NT2/D1 (cell line): ENCODE measurements around the gene OLFML2B.

Experiments used
- DNase-seq: peaks from one replicate; pipeline ENCODE4 v3.0.0-alpha.2; 2011; ENCODE audit warnings: low read depth, low spot score
- H3K27me3 ChIP-seq: 2 replicates; pipeline ENCODE4 v1.6.0; 2011; ENCODE audit warnings: mild to moderate bottlenecking; ENCODE audit not compliant: insufficient read length, insufficient read depth
- H3K36me3 ChIP-seq: 2 replicates; pipeline ENCODE4 v1.6.1; 2011; ENCODE audit warnings: mild to moderate bottlenecking, low read length, mixed read lengths; ENCODE audit not compliant: insufficient read depth, insufficient read length
- H3K4me1 ChIP-seq: 2 replicates; pipeline ENCODE4 v1.5.1; 2011; ENCODE audit not compliant: insufficient read depth, insufficient read length
- H3K4me3 ChIP-seq: 2 replicates; pipeline ENCODE4 v1.5.1; 2011; ENCODE audit warnings: low read depth; ENCODE audit not compliant: insufficient read length
- H3K9ac ChIP-seq: 2 replicates; pipeline ENCODE4 v1.6.0; 2011; ENCODE audit warnings: low read depth; ENCODE audit not compliant: insufficient read length
- H3K9me3 ChIP-seq: 2 replicates; pipeline ENCODE4 v1.5.1; 2011; ENCODE audit warnings: mild to moderate bottlenecking, low read length; ENCODE audit not compliant: insufficient read depth
- SUZ12 ChIP-seq: IDR thresholded peaks from 2 replicates; pipeline ENCODE4 v1.6.1; 2011; ENCODE audit not compliant: insufficient read length, insufficient read depth; ENCODE audit errors: extremely low read depth
- YY1 ChIP-seq: IDR thresholded peaks from 2 replicates; pipeline ENCODE4 v1.6.1; 2011; ENCODE audit not compliant: insufficient read length, insufficient read depth
- ZNF274 ChIP-seq: IDR thresholded peaks from 2 replicates; pipeline ENCODE4 v1.6.1; 2011; ENCODE audit warnings: mild to moderate bottlenecking, low read depth, low read length

Gene OLFML2B

GRCh38 chr1:162023547-162024501, at the start of gene OLFML2B:
TSS of gene OLFML2B (minus strand) at chr1:162023869. CDS start at chr1:162023430, 439 bp downstream.
- peak within 1 kb of the TSS; percentile 66 for H3K4me3 ChIP-seq
- TF ChIP-seq YY1: no peak
- no peak for TF ChIP-seq SUZ12
- no peak for TF ChIP-seq ZNF274
- peaks cover 8% of the 10 kb centered on the region for H3K4me1 ChIP-seq
- peaks cover 40% of the 10 kb centered on the region for H3K27me3 ChIP-seq
- H3K9ac ChIP-seq: peak within 1 kb of the TSS; percentile 81
- H3K9me3 ChIP-seq: peaks cover 8% of the 10 kb centered on the region
- no peaks in the 10 kb centered on the region for H3K36me3 ChIP-seq
- DNase-seq: peak; percentile 35

GRCh38 chr1:162072740-162073139, 49.1 kb upstream of the OLFML2B start:
- TF ChIP-seq ZNF274: no peak
- no peak for TF ChIP-seq YY1
- no peak for TF ChIP-seq SUZ12
- H3K36me3 ChIP-seq: peaks cover 13% of the 10 kb centered on the region
- no peak for DNase-seq
- H3K9ac ChIP-seq: no peak overlapping the region
- no peak overlapping the region for H3K4me3 ChIP-seq
- H3K27me3 ChIP-seq: peaks cover 10% of the 10 kb centered on the region
- H3K9me3 ChIP-seq: peaks cover 23% of the 10 kb centered on the region
- peaks cover 6% of the 10 kb centered on the region for H3K4me1 ChIP-seq

GRCh38 chr1:162070825-162071224, 47.2 kb upstream of the OLFML2B start:
- peaks cover 13% of the 10 kb centered on the region for H3K36me3 ChIP-seq
- H3K4me1 ChIP-seq: peaks cover 6% of the 10 kb centered on the region
- peak overlapping the region; percentile 88 for H3K4me3 ChIP-seq
- DNase-seq: no peak
- peak overlapping the region; percentile 92 for H3K9ac ChIP-seq
- H3K9me3 ChIP-seq: peaks cover 23% of the 10 kb centered on the region
- peaks cover 14% of the 10 kb centered on the region for H3K27me3 ChIP-seq
- TF ChIP-seq ZNF274: no peak
- TF ChIP-seq SUZ12: no peak
- TF ChIP-seq YY1: no peak

- peaks cover 17% of the 10 kb centered on the region for H3K9me3 ChIP-seq
- peaks cover 11% of the 10 kb centered on the region for H3K36me3 ChIP-seq
- DNase-seq: no peak
- peak overlapping the region; percentile 92 for H3K9ac ChIP-seq
- TF ChIP-seq YY1 (no peak), ZNF274 (no peak), SUZ12 (no peak)
- H3K4me1 ChIP-seq: peaks cover 6% of the 10 kb centered on the region
- peak overlapping the region; percentile 88 for H3K4me3 ChIP-seq
- H3K27me3 ChIP-seq: peaks cover 14% of the 10 kb centered on the region
Observed at GRCh38 chr1:162070094-162070748, 46.6 kb upstream of the OLFML2B start.

- peak; percentile 71 for DNase-seq
- peaks cover 14% of the 10 kb centered on the region for H3K27me3 ChIP-seq
- peaks cover 4% of the 10 kb centered on the region for H3K36me3 ChIP-seq
- peaks cover 6% of the 10 kb centered on the region for H3K4me1 ChIP-seq
- TF ChIP-seq ZNF274 (no peak), SUZ12 (no peak), YY1 (no peak)
- peaks cover 10% of the 10 kb centered on the region for H3K9me3 ChIP-seq
- H3K4me3 ChIP-seq: peak within 1 kb of the TSS; percentile 88
- H3K9ac ChIP-seq: peak within 1 kb of the TSS; percentile 92
Observed at GRCh38 chr1:162069334-162070093, 45.8 kb upstream of the OLFML2B start, which contains the start of gene NOS1AP. TSS of gene NOS1AP (plus strand) at chr1:162069691. CDS start at chr1:162070178, 487 bp downstream.

- no peak for DNase-seq
- Histone ChIP-seq H3K36me3 (no peaks in the 10 kb centered on the region), H3K9me3 (no peaks in the 10 kb centered on the region), H3K4me3 (no peak overlapping the region), H3K4me1 (peaks cover 6% of the 10 kb centered on the region), H3K27me3 (peaks cover 14% of the 10 kb centered on the region), H3K9ac (no peak overlapping the region)
- TF ChIP-seq SUZ12: no peak
- no peak for TF ChIP-seq ZNF274
- TF ChIP-seq YY1: no peak
Observed at GRCh38 chr1:162068301-162068700, 44.6 kb upstream of the OLFML2B start.
